NCI-H1694 (cell line): Measurements from ENCODE around the gene CCSAP.

Source experiments
- DNase-seq: peaks from one replicate; lab custom pipeline; 2025; lab: John Stamatoyannopoulos, UW

CCSAP gene

DNA sequence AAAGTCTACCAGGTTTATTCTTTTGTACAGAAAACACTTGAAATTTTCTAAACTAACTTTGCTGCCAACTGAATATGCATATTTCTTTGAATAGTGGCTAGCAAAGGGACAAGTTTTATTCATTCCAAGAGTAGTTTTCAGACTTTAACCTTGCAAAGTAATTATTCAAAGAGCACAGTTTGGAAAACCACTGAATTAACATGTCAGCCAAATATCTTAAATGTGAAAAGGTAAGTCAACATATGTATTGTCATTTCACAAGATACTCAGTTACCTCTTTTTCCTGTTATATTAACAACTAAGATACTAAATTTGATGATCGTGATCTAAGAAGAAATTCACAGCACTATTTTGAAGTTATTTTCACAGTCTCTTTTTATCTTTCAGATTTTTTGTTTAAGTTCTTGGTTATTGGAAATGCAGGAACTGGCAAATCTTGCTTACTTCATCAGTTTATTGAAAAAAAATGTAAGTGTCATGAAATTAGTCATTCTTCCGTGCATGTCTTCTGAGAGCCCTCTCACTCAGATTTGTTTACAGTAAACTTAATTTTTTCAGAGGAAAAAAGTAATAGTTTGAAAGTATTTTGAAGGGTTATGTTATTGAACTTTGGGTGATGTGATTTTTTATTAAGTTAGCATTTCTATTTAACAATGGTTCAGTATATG is 56.6 kb downstream of the CCSAP start:
- DNase-seq, result no peak

DNA sequence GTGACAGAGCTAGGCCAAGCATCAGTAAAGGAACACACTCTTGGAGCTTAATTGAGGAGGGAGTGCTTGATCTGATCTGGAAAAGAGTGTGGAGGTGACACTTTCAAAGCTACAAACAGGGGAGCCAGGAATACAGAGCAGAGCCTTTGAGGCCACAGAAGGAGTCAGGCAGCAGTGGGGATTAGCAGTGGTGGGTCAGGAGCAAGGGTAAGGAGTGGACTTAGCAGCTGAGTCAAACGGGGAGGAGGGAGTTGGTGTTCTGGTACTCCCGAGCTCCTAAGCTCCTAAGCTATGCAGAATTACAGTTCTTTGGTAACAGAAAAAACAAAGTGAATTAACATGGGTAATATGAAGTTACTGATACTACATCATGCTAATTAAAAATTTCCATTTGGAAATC is 57.4 kb downstream of the CCSAP start:
- no peak for DNase-seq

DNA sequence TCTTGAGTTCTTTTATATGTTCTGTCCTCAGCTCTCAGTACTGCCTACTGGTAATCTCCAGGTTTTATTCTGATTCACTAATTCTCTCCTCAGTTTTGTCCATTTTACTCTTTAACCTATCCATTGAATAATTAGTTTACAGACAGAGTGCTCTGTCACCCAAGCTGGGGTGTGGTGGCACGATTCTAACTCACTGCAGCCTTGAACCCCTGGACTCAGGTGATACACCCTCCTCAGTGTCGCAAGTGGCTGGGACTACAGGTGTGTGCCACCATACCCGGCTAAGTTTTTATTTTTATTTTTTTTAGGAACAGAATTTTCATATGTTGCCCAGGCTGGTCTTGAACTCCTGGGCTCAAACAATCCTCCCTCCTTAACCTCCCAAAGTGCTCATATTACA is 58.0 kb downstream of the CCSAP start:
- DNase-seq, result no peak

DNA sequence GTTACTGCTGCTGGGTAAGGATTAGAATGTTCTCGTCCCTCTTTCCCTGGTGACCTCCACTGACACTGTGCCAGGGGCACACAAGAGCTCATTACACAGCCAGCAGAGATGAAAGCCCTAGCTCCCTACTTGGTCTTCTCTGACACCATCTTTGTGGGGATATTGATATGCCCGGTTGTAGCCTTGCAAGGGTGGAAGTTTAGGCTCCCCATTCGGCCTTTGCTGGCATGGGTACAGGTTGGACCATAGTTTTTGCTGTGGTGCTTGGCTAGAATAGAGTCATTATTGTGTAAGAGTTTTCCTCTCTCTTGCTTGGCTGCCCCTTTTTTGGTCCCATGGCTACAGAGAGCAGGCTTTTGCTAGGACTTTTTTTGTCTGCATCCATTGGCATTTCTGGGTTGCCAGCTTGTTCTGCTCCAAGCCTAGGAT is 59.6 kb downstream of the CCSAP start:
- no peak for DNase-seq

DNA sequence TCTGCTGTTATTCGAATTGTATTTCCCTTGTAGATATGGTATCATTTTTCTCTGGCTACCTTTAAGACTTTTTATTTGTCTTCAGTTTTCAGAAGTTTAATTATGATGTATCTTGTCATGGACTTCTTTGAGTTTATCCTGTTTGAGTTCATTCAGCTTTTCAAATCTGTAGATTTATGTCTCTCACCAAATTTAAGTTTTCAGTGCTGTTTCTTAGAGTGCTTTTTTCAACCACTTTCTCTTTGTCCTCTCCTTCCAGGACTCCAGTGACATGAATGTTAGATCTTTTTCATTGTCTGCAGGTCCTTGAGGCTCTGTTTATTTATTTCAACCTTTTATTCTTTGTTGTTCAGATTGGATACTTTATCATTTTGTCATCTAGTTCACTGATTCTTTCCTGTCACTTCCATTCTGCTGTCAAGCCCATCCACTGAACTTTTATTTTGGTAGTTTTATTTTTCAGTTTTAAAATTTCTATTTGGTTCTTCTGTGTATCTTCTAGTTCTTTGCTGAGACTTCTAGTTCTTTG is 60.5 kb downstream of the CCSAP start:
- no peak for DNase-seq

DNA sequence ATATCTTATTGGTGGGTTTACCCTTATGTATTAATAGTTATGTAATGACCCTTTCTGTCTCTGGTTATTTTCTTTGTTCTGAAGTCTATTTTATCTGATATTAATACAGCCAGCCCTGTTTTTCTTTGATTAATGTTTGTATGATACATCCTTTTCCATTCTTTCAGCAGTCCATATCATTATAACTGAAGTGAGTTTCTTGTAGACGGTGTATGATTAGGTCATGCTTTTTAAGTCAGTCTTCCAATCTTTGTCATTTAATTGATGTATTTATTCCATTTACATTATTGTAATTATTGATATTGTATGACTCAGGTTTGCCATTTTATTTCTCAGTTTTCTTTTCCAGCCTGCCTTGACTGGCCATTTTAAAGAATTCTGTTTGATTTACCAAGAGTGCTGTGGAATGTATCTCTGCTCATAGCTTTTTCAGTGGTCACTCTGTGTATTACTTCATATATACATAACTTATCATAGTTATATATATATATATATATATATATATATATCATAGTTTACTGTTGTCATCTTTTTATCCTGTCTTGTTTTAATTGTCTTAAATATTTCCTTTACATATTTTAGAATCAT is 61.4 kb downstream of the CCSAP start:
- DNase-seq, result no peak

DNA sequence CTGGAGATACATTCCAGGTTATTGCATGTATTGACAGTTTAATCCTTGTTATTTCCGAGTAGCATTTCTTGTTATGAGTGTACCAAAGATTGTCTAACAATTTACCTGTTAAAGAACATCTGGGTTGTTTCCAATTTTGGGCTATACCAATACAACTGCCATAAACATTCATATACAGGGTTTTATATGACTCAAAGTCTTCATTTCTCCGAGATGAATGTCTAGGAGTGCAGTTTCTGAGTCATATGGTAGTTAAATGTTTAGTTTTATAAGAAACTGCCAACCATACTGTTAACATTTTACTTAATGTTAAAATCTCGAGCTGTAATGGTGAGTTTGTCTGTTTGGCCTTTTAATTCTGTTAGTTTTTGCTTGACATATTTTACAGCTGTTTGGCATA is 61.9 kb downstream of the CCSAP start:
- DNase-seq, result no peak

DNA sequence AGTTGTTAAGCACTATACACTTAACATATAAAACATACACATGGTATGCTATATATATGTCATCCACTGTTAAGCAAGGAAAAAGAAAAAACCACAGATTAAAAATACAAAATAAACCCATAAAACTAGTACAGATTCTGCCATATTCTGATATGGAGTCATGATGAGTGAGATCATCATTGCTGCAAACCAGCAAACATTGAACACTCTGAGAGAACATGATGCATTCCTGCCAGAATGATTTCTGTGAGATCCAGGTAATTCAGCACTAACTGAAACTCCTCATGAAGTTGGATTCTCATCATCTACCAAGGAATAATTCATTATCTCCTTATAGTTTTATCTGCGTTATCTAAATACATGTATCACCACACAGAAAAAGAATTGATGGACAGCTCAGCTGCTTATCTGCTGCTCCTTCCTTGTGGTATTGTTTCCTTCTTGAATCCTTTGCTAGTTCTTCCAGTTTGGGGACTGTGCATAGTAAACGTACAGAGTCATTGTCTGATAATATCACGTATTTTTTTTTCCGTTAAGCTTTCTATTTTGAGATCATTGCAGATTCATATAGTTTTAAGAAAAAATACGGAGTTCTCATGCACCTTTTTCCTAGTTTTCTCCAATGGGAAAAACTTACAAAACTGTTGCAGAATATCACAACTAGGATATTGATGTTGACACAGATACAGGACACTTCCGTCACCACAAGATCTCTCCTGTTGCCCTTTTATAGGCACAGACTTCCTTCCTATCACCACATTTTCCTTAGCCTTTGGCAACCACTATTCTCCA is 62.6 kb downstream of the CCSAP start:
- no peak for DNase-seq

DNA sequence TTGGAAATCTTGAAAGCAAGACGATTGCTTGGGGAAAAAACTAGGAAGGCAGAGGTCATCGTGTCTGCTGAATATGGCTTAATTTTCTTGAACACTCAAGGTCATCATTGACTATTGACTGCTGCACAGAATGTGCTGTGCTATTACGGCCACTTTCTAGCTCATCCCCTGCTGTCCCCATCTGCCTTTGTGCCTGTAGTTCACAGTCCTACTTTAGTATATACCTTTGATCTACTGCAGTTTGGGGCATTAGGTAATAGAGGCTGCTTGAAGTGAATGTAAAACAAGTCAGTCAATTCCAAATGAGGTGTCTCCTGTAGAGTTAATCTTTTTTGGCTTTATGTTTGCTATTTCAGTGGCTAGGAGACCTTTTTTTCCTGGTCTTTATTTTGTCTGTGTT is 63.6 kb downstream of the CCSAP start:
- DNase-seq, result no peak

DNA sequence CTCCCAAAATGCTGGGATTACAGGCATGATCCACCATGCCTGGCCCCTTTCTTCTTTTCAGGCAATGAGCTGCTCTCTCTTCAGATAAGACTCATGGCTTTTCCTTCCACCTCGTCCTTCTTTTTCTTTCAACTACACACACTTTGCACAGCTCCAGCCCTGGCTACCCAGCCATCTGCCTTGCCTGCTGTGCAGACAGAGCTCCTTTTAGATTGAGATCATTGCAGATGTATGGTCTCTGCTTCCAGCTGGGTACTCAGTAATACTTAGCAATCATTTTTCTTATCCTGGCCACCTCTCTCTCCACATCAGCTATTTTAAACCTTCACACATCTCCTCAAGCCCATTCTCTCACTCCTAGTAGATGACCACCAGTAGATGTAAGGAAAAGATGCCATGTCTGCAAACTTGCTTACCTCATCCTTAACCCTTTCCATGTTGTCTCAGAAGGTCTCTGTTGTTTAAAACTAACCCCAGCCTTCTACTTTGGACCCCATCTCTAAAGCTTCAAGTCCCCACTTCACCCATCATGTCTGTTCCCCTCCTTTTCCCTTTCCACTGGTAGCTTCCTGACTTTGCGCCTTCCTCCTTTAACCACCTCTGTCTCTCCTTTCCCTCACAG is 64.6 kb downstream of the CCSAP start:
- DNase-seq, result no peak

DNA sequence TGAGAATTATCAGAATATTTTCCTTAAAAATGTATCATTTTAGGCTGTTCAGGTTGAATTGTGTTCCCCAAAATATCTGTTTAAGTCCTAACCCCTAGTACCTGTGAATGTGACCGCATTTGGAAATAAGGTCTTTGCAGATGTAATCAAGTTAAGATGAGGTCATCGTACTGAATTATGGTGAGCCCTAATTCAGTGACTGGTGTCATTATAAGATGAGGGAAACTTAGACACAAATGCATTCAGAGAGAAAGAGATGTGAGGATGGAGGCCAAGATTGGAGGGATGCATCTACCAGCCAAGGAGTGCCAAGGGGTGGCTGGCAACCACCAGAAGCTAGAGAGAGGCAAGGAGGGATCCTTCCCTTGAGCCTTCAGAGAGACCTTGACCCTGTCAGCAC is 67.8 kb downstream of the CCSAP start:
- DNase-seq, result no peak

DNA sequence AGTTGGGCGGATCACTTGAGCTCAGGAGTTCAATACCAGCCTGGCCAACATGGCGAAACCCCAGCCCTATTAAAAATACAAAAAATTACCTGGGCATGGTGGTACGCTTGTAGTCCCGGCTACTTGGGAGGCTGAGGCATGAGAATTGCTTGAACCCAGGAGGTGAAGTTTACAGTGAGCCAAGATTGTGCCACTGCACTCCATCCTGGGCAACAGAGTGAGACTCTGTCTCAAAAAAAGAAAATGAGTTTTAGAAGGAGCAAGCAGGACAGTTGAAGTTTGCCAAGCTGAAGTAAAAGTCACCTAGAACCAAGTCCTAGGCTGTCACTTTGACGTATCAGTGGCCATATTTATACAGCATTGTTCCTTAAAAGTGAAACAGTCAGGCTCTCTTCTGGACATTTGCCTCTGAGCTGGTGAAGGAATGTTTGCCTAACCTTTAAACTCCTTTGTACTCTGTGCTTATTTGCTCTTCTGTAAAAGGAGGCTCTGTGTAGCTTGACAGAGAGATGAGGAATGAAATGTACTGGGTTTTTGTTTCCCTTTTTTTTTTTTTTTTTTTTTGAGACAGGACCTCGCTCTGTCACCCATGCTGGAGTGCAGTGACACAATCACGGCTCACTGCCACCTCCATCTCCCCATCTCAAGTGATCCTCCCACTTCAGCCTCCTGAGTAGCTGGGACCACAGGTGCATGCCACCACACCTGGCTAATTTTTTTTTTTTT is 69.2 kb downstream of the CCSAP start:
- no peak for DNase-seq

DNA sequence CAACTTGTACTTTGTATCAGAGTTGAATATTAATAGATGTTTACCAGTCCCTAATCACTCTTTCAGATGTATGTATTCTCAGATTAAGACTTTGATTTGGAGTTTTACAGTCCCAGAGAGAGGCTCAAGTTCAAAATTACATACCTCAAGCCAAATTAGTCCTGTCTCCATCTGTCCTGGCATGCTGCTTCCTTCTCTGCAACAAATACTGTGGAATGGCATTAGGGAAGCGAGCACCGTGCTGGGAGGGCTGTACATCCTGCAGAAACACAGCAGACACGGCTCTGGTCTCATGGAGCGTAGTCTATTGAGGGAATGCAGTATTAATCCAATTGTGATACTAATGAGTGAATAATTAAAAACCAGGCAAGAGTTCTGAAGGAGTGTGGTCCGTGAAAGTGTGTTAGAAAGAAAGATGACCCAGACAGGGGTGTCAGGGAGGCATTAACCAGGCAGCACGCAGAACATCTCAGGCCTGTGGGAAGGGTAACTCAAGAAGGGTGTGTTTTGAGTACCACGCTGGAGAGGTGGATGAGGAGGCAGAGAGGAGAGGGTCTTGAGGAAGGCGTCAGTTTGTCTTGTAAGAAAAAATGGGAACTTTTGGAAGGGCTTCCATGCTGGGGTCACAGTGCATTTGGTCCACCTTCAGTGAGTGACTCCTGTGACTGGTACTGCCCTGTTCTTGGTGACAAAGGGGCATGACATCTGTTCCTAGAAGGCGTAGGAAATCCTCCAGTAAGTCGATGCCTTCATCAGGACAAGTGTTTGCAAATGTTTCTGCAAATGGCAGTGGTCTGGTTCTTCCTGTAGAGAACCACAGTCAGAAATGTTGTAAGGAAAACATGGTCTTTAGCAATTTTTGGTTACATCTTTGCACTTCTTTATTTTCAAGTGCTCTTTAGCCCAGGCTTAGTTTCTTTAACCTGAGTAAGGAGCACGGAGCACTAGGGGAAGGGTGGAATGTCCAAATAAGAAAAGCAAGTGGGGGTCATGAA is 70.4 kb downstream of the CCSAP start:
- peak; percentile 47 for DNase-seq

DNA sequence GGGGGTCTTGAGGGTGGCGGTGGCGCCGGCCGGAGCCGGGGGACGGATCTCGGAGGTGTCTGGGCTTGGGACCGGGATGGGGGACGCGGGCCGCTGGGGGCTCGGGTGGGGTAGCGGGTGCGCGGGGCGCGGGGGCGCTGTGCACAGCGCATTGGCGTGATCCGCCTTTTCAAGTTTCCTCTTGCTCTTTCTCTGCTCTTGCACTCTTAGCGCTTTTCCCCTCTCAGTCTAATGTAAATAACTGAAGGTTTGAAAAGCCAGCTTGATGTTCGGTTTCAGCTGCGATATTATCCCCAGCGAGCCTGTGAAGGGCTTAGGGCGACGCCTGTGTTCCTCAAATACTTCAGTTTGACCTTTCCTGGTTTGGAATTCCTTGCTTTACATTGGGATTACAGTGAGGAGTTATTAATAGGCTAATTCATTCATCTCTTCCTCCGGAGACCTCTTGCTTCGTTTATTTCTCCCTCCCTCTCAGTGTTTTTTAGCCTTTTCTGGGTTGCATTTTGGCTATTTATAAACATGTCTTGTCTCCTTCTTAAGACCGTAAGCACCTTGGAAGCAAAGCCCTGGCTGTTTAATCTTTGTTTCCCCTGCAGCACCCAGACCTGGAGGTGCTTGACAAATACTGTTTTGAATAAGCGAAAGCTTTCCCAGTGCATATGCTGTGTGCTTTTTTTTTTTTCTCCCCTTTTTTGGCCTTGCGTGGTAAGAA is 71.2 kb downstream of the CCSAP start:
- DNase-seq, result peak; percentile 47
